CD4-positive, alpha-beta T cell treated with Interferon alpha-2 for 1 hour (primary cell): ENCODE data around the gene PTPRF.
"Not testable (repeated sequence)": the region's sequence is repeated elsewhere in the genome, so short reads cannot be mapped to it uniquely, and the experiment has no call there.

Experiments
- DNase-seq, 2 donors: peaks; one replicate each; pipeline ENCODE4 v3.0.0-alpha.2; 2020 to 2022

Gene PTPRF

GRCh38 chr1:43530483-43531106 is at the start of gene PTPRF:
Gene PTPRF, plus strand, starts transcription at chr1:43530883. Its CDS starts 14,193 bp downstream, at chr1:43545076.
- DNase-seq: peak in 1 of 2 donors; percentile 33

- no peak for DNase-seq
Measured at GRCh38 chr1:43481491-43481890, 49.2 kb upstream of the PTPRF start.

GRCh38 chr1:43482215-43482614 is 48.5 kb upstream of the PTPRF start:
- no peak for DNase-seq

DNA sequence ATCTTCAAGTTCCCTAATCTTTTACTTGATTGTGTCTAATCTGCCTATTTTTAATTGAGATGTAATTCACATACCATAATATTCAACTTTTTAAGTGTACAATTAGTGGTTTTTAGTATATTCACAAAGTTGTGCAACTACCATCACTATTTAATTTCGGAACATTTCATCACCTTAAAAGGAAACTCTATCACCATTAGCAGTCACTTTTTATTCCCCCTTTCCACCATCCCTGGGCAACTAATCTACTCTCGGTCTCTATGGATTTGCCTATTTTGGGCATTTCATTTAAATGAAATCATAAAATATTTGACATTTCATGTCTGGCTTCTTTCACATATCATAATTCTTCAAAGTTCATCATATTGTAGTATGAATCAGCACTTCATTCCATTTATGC is 46.3 kb upstream of the PTPRF start:
- DNase-seq: no peak

DNA sequence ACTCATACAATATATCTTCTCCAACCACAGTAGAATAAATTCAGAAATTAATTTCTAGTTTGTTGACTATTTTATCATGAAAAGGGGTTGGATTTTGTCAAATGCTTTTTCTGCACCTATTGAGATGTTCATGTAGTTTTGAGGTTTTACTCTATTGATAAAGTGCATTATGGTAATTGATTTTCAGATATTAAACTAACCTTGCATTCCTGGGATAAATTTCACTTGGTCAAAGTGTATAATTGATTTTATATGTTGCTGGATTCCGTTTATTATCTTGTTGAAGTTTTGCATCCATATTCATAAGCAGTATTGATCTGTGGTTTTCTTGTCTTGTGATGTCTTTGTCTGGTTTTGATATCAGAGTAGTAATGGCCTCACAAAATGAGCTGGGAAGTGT is 42.5 kb upstream of the PTPRF start:
- DNase-seq: no peak

DNA sequence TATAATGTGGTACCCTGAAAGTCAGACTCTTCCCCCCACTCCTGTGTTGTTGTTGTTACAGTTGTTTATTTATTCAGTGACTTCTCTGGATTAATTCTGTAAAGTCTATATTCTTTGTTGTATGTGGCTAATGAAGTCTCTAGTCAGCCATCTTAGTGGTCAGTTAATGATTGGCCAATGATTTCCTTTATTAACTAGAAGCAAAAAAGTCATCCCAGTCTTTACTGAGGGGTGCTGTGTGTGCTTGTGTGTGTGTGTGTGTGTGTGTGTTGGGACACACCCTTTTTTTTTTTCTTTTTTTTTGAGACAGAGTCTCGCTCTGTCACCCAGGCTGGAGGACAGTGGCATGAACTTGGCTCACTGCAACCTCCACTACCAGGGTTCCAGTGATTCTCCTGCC is 39.6 kb upstream of the PTPRF start:
- DNase-seq: no peak

DNA sequence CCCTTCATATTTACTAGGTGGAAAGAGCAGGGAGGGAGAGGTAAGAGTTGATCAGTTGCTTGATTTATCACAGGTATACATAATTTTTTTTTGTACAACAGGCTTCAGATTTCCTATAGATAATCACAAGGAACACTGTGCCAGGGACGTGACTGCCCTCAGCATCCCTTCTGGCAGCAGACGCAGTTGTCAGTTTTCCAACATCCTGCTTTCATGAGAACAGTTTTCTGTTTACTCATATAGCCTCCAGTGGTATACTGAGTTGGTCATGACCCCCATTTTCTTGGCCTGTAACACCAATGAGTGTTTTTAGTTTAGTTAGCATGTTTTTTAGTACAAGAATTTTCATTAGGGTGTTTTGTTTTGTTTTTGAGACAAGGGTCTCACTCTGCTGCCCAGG is 37.9 kb upstream of the PTPRF start:
- no peak for DNase-seq

DNA sequence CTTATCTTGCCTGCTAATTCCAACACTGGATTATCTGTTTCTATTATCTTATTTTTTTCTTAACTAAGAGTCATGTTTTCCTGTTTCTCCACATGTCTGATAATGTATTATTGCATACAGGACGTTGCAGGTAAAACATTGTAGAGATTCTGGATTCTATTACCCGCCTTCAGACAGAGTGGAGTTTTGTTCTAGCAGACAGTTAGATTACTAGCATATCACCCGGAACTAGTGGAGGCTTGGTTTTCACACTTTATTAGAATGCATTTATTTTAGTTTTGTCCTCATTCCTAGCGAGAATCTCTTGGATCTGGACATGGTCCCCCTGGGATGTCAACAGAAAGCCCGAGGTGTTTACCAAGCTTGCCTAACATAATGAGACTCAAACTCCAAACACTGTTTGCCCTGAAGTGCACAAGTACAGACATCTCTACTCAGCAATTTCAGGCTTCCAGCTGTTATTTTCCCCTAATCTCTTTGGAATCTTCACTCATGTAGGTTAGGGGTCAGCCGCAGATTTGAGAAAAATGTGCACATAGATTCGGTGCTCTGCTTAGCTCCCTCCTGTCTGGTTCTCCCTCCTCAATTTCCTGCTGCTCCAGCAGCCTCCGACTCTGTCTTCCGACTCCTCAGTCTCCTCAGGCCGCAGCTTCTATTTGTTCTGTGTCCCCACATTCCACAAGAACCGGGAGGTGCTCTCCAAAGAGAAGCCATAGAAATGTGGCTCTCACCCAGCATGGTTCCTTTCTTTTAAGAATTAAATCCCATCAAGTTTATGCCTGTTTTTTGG is 36.8 kb upstream of the PTPRF start:
- no peak for DNase-seq

- DNase-seq: no peak
Measured at GRCh38 chr1:43495204-43495603, 35.5 kb upstream of the PTPRF start.

GRCh38 chr1:43499898-43500297 is 30.8 kb upstream of the PTPRF start:
- DNase-seq: no peak

DNA sequence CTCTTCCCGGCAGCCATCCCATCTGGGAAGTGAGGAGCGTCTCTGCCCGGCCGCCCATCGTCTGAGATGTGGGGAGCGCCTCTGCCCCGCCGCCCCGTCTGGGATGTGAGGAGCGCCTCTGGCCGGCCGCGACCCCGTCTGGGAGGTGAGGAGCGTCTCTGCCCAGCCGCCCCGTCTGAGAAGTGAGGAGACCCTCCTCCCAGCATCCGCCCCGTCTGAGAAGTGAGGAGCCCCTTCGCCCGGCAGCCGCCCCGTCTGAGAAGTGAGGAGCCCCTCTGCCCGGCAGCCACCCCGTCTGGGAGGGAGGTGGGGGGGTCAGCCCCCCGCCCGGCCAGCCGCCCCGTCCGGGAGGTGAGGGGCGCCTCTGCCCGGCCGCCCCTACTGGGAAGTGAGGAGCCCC is 28.9 kb upstream of the PTPRF start:
- DNase-seq: not testable (repeated sequence)

DNA sequence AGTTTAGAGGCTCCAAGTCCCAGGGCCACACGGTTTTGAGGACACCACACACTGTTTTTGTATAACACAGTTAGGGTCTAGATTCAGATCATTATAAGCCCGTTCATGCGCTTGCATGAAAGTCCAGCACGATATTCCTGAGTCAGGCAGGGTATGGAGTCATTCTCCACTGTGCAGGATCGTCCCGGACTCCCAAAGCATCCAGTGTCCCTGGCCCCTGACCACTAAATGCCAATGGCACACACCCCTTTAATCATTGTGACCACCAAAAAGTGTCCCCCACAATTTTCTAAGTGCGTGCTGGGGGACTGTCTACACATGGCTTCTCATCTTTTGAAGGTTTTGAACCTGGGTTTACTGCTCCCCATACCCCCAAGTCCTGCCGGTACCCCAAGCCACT is 27.1 kb upstream of the PTPRF start:
- DNase-seq: no peak

DNA sequence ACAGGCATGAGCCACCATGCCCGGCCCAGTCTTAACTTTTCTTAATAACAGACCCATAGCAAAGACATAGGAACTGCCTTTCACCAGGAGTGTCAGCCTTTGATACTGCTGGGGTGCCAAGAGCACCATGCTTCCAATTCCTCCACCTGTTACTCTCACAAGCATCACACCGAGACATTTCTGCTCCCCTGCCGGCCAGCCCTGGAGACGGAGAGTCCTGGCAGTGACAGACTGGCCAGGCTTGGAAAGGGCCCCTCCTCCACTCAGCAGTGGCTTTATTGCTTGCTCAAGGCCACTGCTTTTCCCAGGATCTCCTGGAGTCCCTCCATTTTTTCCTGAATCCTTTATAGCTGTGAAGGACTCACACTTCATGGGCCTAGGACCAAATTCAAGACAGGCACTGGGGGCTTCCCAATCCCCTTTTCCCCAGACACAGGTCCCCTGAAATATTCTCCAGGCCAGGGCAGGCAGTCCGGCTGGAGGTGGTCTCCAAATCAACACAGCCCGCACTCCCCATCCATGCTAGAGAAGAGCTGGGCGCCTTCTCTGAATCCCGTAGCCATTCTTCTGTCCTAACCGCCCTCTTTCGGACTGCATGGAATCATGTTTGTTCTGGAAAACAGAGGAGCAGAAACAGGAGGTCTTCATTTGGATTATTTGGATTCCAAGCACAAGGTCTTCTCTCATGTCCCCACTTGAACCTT is 25.5 kb upstream of the PTPRF start:
- no peak for DNase-seq

GRCh38 chr1:43506233-43506632 is 24.4 kb upstream of the PTPRF start:
- no peak for DNase-seq

- DNase-seq: no peak
Measured at GRCh38 chr1:43507296-43508295, 23.1 kb upstream of the PTPRF start.

- DNase-seq: no peak
Measured at GRCh38 chr1:43509007-43509739, 21.5 kb upstream of the PTPRF start.

DNA sequence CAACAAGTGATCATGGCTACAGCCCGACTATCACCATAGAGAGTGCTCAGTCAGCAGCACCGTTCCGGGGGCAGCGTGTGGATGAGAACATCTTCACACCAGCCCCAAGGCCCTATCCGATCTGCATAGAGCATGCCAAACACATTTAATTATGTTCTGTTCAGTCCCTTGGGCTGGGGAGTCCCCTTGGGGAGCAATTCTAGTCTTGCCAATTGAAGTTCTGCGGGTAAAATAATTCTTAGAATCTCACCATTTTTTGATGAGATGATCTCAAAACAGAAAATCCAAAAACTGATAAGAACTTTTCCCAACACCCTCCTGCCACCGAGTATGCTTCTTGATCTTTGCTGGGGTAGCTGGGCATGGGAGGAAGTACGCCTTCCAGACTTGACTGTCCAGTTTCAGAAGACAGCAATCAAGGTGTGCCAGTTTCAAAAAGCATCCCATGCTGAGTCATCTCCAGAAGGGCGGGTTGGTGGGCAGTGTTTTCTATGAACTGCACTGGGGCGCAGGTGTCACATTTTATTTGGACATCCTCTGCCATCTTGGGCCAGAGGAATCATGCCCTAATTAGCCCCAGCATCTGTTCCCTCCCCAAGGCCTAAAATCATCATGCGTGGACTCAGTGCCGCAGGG is 20.8 kb upstream of the PTPRF start:
- DNase-seq: no peak

DNA sequence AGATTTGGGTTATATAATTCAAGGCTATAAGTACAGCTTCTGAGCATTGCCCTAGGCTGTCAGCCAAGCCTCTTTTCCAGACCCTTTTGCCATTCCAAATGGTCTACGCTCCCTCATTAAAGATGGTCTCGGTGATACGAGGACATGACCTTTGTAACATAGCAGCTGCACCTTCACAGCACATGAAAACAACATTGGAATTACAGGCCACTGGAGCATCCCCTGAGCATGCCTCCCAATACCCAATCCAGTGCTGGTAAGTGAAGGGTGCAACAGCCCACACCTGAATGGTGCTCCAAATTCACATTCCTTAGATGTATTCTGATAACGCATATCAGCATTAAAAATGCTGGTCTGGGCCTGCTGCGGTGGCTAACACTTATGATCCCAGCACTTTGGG is 20.1 kb upstream of the PTPRF start:
- DNase-seq: no peak

DNA sequence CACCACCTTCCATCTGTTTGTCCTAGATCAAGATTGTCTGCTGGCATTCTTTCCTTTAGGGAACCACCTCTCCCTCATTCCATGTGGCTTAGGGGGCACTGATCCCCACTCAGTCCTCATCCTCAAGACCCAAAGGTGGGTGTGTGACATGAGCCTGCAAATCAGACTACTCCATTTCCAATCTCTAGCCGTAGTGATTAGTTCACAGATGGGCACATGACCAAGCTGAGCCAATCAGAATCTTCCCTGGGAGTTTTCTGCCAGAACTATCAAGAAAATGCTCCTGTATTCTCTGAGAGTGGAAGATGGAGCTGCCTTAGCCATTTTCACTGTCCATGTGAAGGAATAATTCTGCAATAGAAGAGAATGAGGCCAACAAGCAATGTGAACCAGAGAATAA is 19.3 kb upstream of the PTPRF start:
- DNase-seq: no peak

DNA sequence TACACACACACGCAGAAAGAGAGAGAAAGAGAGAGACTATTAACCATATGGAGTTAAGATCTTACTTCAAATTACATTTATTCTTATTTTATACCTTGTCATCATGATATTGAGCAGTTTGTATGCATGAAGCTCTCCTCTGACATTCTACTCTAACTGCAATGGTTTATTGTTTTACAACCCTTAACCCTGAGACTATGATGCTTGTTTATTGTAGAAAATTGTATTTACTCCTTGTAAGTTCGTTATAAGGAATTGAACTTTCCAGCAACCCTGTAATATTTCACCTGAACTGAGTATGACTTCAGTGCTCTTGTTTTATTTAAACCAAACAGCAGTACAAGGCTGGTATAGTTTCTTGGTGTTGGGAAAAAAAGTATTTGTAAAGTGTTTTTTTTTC is 18.6 kb upstream of the PTPRF start:
- DNase-seq: no peak

DNA sequence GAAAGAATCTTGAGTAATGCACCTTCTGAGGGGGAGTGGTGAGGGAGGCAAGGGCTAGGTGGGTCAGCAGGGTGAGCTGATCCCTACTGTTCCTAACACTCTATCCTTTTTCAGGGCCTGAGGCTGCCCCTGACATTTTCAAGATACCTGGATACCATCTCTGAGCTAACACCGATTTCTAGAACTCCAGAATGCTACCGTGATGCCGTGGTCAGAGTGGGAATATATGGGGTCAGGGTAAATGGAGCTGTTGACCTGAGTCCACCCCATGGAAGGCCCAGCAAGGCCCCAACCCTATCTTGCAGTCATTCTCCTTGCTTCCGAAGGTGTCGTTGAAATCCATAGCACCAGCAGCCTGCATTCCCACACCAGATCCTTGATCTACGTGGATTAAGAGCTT is 18.0 kb upstream of the PTPRF start:
- DNase-seq: no peak
